HG03575 (cell line): ENCODE results near the gene STUB1.

ENCODE experiments used
- ATAC-seq: cut with Tn5 transposase; IDR thresholded peaks from one replicate; pipeline ENCODE4 v1.9.1; 2021; ENCODE audit not compliant: unreplicated experiment, insufficient number of reproducible peaks, low FRiP score; ENCODE audit errors: extremely low read depth

The STUB1 gene

DNA sequence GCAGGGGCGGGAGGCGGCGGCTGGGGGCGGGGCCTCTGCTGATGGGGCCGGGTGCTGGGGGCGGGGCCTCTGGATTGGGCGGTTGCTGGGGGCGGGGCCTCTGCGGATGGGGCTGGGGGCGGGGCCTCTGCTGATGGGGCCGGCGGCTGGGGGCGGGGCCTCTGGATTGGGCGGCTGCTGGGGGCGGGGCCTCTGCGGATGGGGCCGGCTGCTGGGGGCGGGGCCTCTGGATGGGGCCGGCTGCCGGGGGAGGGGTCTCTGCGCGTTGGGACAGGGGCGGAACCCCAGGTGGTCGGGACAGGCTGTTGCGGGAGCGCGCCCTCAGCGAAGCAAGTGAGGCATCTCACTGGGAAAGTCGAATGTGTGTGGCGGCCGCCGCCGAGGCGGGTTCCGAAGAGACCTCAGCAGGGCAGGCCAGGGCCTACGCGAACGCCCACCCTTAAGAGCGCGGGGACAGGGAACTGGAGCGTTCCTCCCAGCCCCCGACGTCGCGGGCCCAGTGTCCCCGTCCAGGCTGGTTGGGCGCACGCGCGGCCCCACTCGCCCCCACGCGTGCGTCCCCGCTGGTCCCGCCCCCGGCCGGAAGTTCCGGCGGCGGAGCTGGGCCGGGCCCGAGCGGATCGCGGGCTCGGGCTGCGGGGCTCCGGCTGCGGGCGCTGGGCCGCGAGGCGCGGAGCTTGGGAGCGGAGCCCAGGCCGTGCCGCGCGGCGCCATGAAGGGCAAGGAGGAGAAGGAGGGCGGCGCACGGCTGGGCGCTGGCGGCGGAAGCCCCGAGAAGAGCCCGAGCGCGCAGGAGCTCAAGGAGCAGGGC lies at the start of gene STUB1:
STUB1 (plus strand) TSS at position 597 of the 811 bp plus-strand sequence; CDS start at position 713, 116 bp downstream.
- ATAC-seq = no peak

DNA sequence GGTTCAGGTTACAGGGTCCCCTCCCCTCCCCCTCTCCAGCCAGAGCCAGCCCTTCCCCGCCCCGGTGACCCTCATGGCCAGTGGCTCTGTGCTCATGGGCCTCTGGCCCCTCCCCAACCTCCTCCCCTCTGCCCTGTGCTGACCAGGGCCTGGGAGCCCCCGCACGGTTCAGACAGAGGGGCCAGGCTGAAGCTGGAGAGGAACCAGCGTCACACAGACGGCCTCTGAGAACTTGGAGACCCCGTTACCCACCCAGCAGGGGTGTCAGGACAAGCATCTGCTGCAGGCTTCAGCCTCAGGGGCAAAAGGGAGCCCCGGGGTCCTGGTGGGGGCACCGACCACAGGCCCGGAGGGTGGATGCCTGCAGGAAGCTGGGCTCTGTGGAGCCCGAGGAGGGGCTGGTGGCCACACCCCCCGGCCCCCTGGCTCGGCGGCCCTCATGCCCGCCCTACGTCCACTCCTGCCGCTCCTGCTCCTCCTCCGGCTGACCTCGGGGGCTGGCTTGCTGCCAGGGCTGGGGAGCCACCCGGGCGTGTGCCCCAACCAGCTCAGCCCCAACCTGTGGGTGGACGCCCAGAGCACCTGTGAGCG lies 49.3 kb upstream of the STUB1 start, which contains the start of gene WFIKKN1:
WFIKKN1 (plus strand) TSS at position 171 of the 591 bp plus-strand sequence; CDS start at position 440, 269 bp downstream.
- ATAC-seq = no peak

DNA sequence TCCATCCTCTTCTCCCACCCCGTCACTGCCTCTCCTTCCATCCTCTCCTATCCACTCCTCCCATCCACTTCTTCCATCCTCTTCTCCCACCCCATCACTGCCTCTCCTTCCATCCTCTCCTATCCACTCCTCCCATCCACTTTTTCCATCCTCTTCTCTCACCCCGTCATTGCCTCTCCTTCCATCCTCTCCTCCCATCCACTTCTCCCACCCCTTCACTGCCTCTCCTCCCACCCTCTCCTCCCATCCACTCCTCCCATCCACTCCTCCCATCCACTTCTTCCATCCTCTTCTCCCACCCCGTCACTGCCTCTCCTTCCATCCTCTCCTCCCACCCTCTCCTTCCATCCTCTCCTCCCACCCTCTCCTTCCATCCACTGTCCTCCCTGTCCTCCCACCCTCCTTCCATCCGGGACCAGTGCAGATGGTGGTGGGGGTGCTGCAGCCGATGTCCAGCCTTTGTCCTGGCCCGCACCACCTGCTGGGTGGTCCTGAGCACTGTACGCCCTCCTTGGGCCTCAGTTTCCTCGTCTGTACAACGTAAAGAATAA lies 48.3 kb upstream of the STUB1 start:
- ATAC-seq = no peak

DNA sequence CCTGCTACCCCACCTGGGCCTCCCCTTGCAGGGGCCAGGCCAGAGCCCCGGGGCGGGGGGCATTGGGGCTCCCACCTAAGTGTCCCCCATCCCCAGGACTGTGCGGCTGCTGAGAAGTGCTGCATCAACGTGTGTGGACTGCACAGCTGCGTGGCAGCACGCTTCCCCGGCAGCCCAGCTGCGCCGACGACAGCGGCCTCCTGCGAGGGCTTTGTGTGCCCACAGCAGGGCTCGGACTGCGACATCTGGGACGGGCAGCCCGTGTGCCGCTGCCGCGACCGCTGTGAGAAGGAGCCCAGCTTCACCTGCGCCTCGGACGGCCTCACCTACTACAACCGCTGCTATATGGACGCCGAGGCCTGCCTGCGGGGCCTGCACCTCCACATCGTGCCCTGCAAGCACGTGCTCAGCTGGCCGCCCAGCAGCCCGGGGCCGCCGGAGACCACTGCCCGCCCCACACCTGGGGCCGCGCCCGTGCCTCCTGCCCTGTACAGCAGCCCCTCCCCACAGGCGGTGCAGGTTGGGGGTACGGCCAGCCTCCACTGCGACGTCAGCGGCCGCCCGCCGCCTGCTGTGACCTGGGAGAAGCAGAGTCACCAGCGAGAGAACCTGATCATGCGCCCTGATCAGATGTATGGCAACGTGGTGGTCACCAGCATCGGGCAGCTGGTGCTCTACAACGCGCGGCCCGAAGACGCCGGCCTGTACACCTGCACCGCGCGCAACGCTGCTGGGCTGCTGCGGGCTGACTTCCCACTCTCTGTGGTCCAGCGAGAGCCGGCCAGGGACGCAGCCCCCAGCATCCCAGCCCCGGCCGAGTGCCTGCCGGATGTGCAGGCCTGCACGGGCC lies 47.5 kb upstream of the STUB1 start:
- no peak for ATAC-seq

DNA sequence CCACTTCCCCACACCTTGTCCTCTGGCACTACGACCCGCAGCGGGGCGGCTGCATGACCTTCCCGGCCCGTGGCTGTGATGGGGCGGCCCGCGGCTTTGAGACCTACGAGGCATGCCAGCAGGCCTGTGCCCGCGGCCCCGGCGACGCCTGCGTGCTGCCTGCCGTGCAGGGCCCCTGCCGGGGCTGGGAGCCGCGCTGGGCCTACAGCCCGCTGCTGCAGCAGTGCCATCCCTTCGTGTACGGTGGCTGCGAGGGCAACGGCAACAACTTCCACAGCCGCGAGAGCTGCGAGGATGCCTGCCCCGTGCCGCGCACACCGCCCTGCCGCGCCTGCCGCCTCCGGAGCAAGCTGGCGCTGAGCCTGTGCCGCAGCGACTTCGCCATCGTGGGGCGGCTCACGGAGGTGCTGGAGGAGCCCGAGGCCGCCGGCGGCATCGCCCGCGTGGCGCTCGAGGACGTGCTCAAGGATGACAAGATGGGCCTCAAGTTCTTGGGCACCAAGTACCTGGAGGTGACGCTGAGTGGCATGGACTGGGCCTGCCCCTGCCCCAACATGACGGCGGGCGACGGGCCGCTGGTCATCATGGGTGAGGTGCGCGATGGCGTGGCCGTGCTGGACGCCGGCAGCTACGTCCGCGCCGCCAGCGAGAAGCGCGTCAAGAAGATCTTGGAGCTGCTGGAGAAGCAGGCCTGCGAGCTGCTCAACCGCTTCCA lies 46.7 kb upstream of the STUB1 start:
- ATAC-seq = no peak

DNA sequence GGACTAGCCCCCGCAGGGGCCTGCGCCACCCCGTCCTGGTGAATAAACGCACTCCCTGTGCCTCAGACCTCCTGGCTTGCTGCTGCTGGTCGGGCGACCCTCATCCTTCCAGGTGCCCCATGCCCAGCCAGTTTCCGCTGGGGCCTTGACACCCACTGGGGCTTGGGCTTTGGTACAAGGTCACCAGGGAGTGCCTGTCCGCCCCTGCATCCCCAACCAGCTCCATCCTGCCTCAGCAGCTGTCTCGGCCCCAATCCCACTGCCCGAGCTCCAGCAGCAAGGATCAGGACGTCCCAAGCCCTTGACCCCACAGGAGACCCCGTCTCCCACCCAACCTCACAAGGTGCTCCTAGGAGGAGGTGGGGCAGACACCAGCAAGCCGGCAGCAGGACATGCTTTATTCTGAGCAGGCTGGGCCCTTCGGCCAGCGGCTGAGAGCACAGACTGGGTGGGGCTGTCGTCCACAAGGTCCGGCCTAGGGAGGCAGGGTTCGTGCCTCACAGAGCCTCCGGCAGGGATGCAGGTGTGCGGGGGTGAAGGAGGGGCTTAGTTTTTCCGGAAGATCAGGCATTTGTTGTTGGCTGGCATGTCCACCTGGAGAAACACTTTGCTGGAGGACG lies 46.0 kb upstream of the STUB1 start:
- no peak for ATAC-seq

DNA sequence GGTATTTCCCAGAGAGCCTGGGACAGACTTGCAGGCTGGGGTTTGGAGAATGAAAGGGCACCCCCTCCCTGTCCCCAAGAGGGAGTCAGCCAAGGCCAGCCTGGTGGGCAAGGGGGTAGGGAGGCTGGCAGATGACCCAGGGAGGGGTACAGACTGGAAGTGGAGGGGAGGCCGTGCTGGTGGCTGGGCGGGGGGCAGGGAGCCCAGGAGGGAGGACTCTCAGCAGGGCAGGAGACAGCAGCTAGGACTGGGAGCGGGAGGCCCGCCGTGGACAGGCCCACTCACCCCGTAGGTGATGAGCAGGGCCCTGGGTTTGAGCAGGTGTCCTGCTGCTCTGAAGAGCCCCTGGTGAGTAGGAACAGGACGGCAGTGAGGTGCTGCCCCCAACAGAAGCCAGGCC lies 45.2 kb upstream of the STUB1 start:
- no peak for ATAC-seq

DNA sequence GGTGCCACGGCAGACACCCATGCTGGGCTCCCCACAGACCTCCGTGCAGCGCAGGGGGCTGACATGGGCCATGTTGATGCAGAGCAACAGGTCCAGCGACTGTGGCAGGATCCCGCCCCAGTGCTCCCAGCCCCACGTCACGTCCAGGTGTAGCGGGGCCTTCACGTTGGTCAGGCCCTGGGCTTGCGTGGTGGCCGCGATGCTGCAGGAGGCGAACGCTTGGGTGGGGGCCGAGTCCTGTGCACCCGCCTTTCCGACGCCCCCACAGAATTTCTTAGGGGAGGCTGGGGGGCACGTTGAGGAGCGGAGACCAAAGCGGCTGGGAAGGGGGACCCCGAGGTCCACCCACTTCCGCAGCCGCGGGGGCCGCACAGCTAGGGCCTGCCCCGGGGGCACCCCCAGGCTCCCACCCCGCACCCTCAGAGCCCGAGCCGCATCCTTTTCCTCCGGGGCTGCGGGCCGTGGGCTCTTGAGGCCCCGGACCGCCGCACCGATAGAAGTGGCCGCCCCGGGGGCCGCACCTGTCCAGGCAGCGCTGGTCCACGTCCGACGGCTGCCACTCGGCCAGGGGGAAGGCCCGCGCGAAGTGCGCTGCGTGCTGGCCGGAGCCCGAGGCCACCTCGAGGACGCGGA lies 44.5 kb upstream of the STUB1 start:
- no peak for ATAC-seq

DNA sequence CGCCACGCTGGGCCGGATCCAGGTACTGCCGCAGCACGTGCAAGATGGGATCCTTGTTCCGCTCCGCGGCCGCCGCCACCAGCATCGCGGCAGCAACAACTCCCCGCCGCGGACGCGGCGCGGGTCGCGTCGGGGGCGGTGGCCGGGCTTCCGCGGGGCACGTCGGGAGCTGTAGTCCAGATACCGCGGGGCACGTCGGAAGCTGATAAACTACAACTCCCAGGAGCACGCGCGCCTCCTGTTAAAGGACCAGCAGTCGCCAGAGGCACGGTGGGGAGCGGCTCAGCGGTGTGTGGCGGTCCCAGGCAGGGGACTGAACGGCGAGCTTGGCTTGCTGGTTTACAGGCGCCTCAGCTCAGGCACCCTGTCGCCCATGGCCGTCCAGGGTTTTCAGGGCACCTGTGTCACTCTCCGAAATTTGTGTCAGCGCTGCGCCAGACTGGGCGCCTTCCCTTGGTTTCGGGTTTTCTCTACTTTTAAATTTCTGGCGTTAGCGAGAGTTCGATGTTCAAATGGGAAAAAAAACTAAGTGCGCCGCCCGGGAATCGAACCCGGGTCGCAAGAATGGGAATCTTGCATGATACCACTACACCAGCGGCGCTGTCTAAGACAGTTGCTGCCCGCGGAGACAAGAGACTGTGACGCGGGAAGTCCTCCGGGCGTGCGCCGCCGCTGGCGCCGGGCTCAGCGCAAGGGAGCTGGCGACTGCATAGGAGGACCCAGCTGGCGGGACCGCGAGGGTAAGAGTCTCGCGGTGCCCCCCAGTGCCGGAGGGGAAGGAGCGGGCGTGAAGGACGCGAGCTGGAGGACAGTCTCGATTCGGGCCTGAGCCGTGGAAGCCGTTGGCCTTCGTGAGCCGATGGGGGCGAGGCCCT lies 43.8 kb upstream of the STUB1 start, which contains the start of gene METTL26:
METTL26 (minus strand) TSS at position 100 of the 875 bp plus-strand sequence; CDS start at position 85, 15 bp downstream.
- ATAC-seq = no peak

DNA sequence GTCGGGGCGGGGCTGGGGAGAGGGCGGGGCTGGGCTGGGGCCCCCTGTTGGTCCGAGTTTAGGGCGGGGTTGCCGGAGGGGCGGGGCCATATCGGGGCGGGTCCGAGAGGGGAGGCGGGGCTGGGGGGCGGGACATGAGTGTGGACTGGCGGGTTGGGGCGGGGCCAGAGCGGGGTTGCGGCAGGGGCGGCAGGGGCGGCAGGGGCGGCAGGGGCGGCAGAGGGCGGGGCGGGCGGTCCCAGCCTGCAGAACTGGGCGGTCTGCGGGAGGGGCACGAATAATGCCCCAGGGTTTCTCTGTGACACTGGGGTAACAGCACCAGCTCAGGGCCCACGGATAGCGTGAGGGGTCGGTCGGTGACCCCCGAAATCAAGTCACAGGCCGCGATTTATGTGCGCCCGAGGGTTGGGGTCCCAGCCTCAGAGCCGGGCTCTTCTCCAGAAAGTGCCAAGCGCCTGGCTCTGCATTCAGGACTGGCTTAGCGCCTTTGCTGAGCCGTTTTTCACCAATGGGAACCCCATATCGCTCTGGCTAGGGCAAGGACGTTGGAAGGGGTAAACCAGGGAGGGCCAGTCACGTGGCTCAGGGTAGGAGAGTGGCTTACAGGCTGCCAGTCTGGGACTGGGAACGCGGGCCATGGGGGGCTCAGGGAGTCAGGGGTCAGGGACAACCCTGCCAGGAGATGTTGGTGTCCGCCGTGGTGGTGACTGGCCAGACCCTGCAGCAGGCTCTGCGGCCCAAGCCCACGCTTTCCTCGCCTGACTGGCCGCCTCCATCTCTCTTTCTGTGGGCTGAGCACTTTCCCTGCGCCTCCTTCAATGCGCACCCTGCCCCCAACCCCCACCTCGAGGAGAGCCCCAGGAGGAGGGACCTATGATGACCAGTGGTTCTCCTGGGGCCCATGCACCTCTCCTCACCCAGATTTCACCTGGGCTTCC lies 42.9 kb upstream of the STUB1 start:
- ATAC-seq = no peak

DNA sequence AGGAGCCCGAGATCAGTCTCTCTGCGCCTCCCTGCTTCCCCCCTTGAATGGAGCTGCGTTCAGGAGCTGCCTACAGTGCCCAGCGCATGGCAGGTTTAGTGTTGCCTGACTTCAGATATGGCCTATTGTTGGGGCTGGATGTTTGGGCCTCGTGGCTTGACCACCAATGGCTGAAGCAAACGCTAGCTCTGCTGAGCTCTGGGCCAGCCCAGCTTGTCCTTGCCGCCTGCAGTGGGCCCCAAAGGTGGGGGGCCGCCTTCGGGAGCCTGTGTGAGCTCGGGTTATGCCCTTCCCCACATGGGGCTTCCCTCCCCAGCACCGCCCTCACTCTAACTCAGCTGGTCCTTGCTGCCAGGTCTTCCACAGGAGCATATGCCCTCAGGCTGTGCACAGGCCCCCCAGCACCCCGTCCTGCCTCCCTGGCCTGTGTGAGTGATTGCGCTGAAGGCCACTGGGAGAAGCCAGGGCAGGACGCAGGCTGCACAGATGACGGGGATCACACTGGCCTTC lies 42.1 kb upstream of the STUB1 start:
- ATAC-seq = no peak

DNA sequence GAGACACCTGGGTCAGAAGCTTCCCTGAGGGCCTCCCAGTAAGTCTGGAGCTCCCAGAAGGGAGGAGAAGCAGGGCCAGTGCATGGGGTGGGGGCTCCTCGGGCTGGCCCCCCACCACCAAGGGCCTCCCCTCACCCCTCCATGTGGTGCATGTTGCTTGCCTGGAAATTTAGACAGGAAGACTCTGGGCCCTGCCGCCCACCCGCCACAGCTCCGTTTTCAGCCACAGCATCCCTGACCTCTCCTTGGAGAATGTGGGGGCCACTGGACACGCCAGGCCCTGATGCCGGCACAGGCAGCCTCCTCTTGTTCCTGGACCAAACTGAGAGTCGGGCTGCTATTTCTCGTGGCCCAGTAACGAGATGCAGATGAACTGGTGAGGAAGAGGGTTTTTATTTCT lies 41.4 kb upstream of the STUB1 start:
- no peak for ATAC-seq

DNA sequence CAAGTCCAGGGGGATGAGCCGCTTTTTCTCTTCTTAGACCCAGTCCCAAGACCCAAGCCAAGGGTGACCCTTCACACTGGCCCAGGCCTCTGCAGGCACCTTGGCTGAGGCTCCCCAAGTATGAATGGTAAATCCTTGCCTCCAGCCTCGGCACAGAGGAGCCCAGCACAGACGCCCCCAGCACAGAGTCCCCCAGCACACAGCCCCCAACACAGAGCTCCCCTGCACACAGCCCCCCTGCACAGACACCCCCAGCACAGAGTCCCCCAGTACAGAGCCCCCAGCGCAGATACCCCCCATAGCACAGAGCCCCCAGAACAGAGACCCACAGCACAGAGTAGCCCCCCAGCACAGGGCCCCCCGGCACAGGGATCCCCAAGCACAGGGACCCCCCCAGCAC lies 39.6 kb upstream of the STUB1 start:
- ATAC-seq = no peak

DNA sequence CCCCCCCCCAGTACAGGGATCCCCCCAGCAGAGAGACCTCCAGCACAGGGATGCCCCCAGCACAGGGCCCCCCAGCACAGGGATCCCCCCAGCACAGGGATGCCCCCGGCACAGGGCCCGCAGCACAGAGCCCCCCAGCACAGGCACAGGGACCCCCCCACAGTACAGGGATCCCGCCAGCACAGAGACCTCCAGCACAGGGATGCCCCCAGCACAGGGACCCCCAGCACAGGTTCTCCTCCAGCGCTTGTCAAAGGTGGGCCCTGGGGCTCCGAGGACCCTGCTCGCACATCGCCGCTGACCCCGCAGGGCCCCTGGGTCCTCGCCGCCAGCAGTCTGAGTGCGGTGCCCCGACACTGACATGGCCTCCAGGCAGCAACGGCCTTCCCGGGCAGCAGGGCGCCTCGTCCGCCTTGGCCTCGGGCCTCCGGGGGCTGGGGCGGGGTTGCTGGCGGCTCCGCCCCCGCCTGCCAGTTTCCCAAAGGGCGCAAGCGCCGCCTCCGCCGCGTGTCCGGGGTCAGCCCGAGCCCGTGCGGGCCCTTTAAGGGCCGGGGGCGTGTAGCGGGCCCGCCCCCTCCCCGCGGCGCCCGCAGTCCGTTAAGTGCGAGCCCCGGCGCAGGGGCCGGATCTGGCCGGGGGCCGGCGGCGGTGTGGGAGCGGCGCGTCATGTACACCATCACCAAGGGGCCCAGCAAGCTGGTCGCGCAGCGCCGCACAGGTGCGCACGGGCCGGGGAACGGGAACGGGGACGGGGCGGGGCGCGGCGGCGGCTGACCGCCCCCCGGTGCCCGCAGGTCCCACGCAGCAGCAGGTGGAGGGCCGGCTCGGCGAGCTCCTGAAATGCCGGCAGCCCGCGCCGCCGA lies 38.7 kb upstream of the STUB1 start, which contains the start of gene MCRIP2:
MCRIP2 (plus strand) TSS at position 503 of the 863 bp plus-strand sequence; CDS start at position 667, 164 bp downstream.
- no peak for ATAC-seq
